IMR-90 (cell line): ENCODE measurements around the gene REST. TPM values are rescaled to one million over a fixed set of nuclear protein-coding genes. Genes with fewer than 3 reads are reported as not detected.

Experiments used
- ATAC-seq: fragments of 200-7000 bp; cut with Tn5 transposase; 2 replicates; pipeline ENCODE4 v1.9.1; 2020; ENCODE audit warnings: low read depth, mild to moderate bottlenecking, moderate library complexity
- BruUV-seq: library from RNA; stranded (reverse); fragments of 400-500 nt; replicated peaks from 2 replicates; lab custom pipeline; 2021; lab: Mats Ljungman, UMichigan
- CTCF ChIA-PET: fragments of 300-600 bp; formaldehyde crosslinking; extraction: SDS; loops from one replicate; lab custom pipeline; 2021; ENCODE audit warnings: antibody characterized with exemption; lab: Yijun Ruan, JAX
- POLR2A ChIA-PET: fragments of 300-600 bp; sonication (Branson Sonifier 250); formaldehyde crosslinking; loops from one replicate; lab custom pipeline; 2022; ENCODE audit warnings: antibody characterized with exemption; ENCODE audit not compliant: unreplicated experiment; lab: Charles Lee
- DNase-seq: peaks from one replicate; pipeline ENCODE4 v3.0.0; 2013
- H2AFZ ChIP-seq: replicated peaks from 2 replicates; pipeline ENCODE3; 2013; ENCODE audit warnings: low read length, mild to moderate bottlenecking; ENCODE audit not compliant: poor library complexity
- H2AK5ac ChIP-seq: 2 replicates; pipeline ENCODE4 v1.6.1; 2013; ENCODE audit warnings: low read depth, low read length, inconsistent platforms
- H2AK9ac ChIP-seq: replicated peaks from 2 replicates; pipeline ENCODE3; 2013; ENCODE audit warnings: mild to moderate bottlenecking, low read depth, low read length, moderate library complexity; ENCODE audit not compliant: poor library complexity
- H2BK120ac ChIP-seq: 2 replicates; pipeline ENCODE4 v1.6.1; 2013; ENCODE audit warnings: low read depth, low read length, inconsistent platforms
- H2BK15ac ChIP-seq: 3 replicates; pipeline ENCODE4 v1.6.1; 2013; ENCODE audit warnings: low read depth, low read length, inconsistent platforms
- H2BK20ac ChIP-seq: 2 replicates; pipeline ENCODE4 v1.6.1; 2013; ENCODE audit warnings: low read depth, mild to moderate bottlenecking, inconsistent platforms, low read length, moderate library complexity
- H2BK5ac ChIP-seq: 2 replicates; pipeline ENCODE4 v1.6.1; 2013; ENCODE audit warnings: mild to moderate bottlenecking, low read depth, low read length, inconsistent platforms; ENCODE audit not compliant: poor library complexity, severe bottlenecking
- H3K14ac ChIP-seq: replicated peaks from 2 replicates; pipeline ENCODE4 v1.6.1; 2013; ENCODE audit warnings: low read depth, low read length, inconsistent platforms
- H3K18ac ChIP-seq: 2 replicates; pipeline ENCODE4 v1.6.1; 2013; ENCODE audit warnings: low read depth, low read length, control low read depth
- H3K23ac ChIP-seq: 2 replicates; pipeline ENCODE4 v1.6.1; 2013; ENCODE audit warnings: low read depth, low read length, inconsistent platforms
- H3K27ac ChIP-seq: 2 replicates; pipeline ENCODE4 v1.5.1; 2013; ENCODE audit warnings: mild to moderate bottlenecking, control low read depth, low read length; ENCODE audit not compliant: insufficient read depth
- H3K27me3 ChIP-seq: 2 replicates; pipeline ENCODE4 v1.6.1; 2013; ENCODE audit warnings: low read length; ENCODE audit not compliant: control insufficient read depth, insufficient read depth
- H3K36me3 ChIP-seq: 2 replicates; pipeline ENCODE4 v1.6.1; 2013; ENCODE audit warnings: low read length, mixed read lengths; ENCODE audit not compliant: control insufficient read depth, insufficient read depth
- H3K4ac ChIP-seq: 2 replicates; pipeline ENCODE4 v1.6.1; 2013; ENCODE audit warnings: low read depth, low read length, inconsistent platforms
- H3K4me1 ChIP-seq: 2 replicates; pipeline ENCODE4 v1.6.1; 2013; ENCODE audit warnings: low read length, mixed read lengths; ENCODE audit not compliant: control insufficient read depth, insufficient read depth
- H3K4me2 ChIP-seq: 2 replicates; pipeline ENCODE4 v1.6.1; 2013; ENCODE audit warnings: low read depth, mild to moderate bottlenecking, control low read depth, low read length, moderate library complexity
- H3K4me3 ChIP-seq: 2 replicates; pipeline ENCODE4 v1.5.1; 2013; ENCODE audit warnings: low read depth, mild to moderate bottlenecking, control low read depth, low read length, moderate library complexity; ENCODE audit not compliant: insufficient read depth
- H3K56ac ChIP-seq: 2 replicates; pipeline ENCODE4 v1.6.1; 2013; ENCODE audit warnings: low read length, inconsistent platforms; ENCODE audit not compliant: insufficient read depth; ENCODE audit errors: extremely low read depth
- H3K79me1 ChIP-seq, 2 experiments: 2 replicates each; pipeline ENCODE4 v1.6.1; 2013; ENCODE audit warnings: low read length in 2 of 2, inconsistent platforms in 1 of 2, low read depth in 1 of 2
- H3K9ac ChIP-seq: 2 replicates; pipeline ENCODE4 v1.6.1; 2013; ENCODE audit warnings: low read depth, low read length, control low read depth
- H3K9me1 ChIP-seq: 2 replicates; pipeline ENCODE4 v1.6.1; 2013; ENCODE audit warnings: low read length, inconsistent platforms; ENCODE audit not compliant: insufficient read depth
- H3K9me3 ChIP-seq: 2 replicates; pipeline ENCODE4 v1.6.1; 2013; ENCODE audit warnings: low read length; ENCODE audit not compliant: control insufficient read depth, insufficient read depth
- H4K20me1 ChIP-seq: 2 replicates; pipeline ENCODE4 v1.6.1; 2013; ENCODE audit warnings: low read length, inconsistent platforms; ENCODE audit not compliant: insufficient read depth
- H4K5ac ChIP-seq: 2 replicates; pipeline ENCODE4 v1.6.1; 2013; ENCODE audit warnings: mild to moderate bottlenecking, low read depth, low read length, control low read depth
- H4K8ac ChIP-seq, 2 experiments: 2 replicates each; pipeline ENCODE4 v1.6.1; 2013; ENCODE audit warnings: low read depth in 2 of 2, low read length in 2 of 2, control low read depth in 1 of 2, inconsistent platforms in 1 of 2
- H4K91ac ChIP-seq: 2 replicates; pipeline ENCODE4 v1.6.1; 2013; ENCODE audit warnings: low read depth, low read length, inconsistent platforms; ENCODE audit not compliant: insufficient read depth
- CHD1 ChIP-seq: IDR thresholded peaks from 2 replicates; pipeline ENCODE4 v1.6.1; 2012; ENCODE audit warnings: low read depth, low read length, improper control_type of control experiment
- MAFK ChIP-seq: IDR thresholded peaks from 2 replicates; pipeline ENCODE4 v1.6.1; 2012; ENCODE audit warnings: low read depth, low read length, improper control_type of control experiment
- MAZ ChIP-seq: IDR thresholded peaks from 2 replicates; pipeline ENCODE4 v1.6.1; 2012; ENCODE audit warnings: low read depth, mild to moderate bottlenecking, low read length, improper control_type of control experiment, moderate library complexity, borderline replicate concordance
- MXI1 ChIP-seq: IDR thresholded peaks from 2 replicates; pipeline ENCODE4 v1.6.1; 2012; ENCODE audit warnings: low read depth, mild to moderate bottlenecking, low read length, moderate library complexity, borderline replicate concordance
- NFE2L2 ChIP-seq: fragments of 150-350 bp; IDR thresholded peaks from 2 replicates; pipeline ENCODE4 v1.6.1; 2016; ENCODE audit warnings: low read depth, mild to moderate bottlenecking, low read length
- POLR2A ChIP-seq: IDR thresholded peaks from 2 replicates; pipeline ENCODE4 v1.6.1; 2012; ENCODE audit warnings: mild to moderate bottlenecking, low read depth, low read length
- RCOR1 ChIP-seq: IDR thresholded peaks from 2 replicates; pipeline ENCODE4 v1.6.1; 2012; ENCODE audit warnings: mild to moderate bottlenecking, low read length, improper control_type of control experiment; ENCODE audit not compliant: insufficient replicate concordance
- RFX5 ChIP-seq: IDR thresholded peaks from 2 replicates; pipeline ENCODE4 v1.8.0; 2012; ENCODE audit warnings: low read depth, mild to moderate bottlenecking, low read length, moderate library complexity
- SMC3 ChIP-seq: fragments of 150-350 bp; IDR thresholded peaks from 2 replicates; pipeline ENCODE4 v1.6.1; 2016; ENCODE audit warnings: low read depth, mild to moderate bottlenecking, antibody characterized with exemption, low read length, moderate library complexity
- USF2 ChIP-seq: fragments of 150-350 bp; IDR thresholded peaks from 2 replicates; pipeline ENCODE4 v1.6.1; 2017; ENCODE audit warnings: mild to moderate bottlenecking, antibody characterized with exemption, low read length, low read depth
- WGBS, 2 experiments: methylation state at CpG; one replicate each; pipeline versions ENCODE4 v1.1.5 to v1.1.7; 2013; ENCODE audit warnings: missing lambda C conversion rate in 2 of 2; ENCODE audit not compliant: insufficient read length in 1 of 2; ENCODE audit errors: extremely low coverage in 2 of 2; 5-methylcytosine and 5-hydroxymethylcytosine counted together
- dilution Hi-C: fragments of 300-500 bp; cut with HindIII; formaldehyde crosslinking; loops from one replicate; pipeline ENCODE4 v1.14.3; 2018; ENCODE audit warnings: low sequenced_read_pairs; ENCODE audit not compliant: unreplicated experiment
- in situ Hi-C: fragments of 300-500 bp; cut with MboI; formaldehyde crosslinking; loops from 3 replicates; pipeline ENCODE4 v1.14.3; 2019; ENCODE audit warnings: low sequenced_read_pairs, inconsistent platforms, mixed read lengths
- intact Hi-C: fragments of 100-400 bp; cut with micrococcal nuclease; formaldehyde crosslinking; loops from 2 replicates; pipeline ENCODE4 v1.10.0; 2022
- polyA plus RNA-seq, 3 experiments: library from polyadenylated mRNA; depleted of rRNA; stranded (reverse); fragments of >200 nt; gene quantifications; 2 replicates each; pipeline ENCODE4 v1.2.3, GENCODE V29; 2012; ENCODE audit warnings: low replicate concordance in 1 of 3
- total RNA-seq: library from RNA; depleted of rRNA; stranded (reverse); fragments of >200 nt; gene quantifications from 2 replicates; pipeline ENCODE4 v1.2.3, GENCODE V29; 2012
- TF ChIP-seq, protein P1 (sequence below): conservative IDR thresholded peaks from 2 replicates; pipeline ENCODE4 v1.5.1; 2012; ENCODE audit warnings: mild to moderate bottlenecking, low read depth, low read length, improper control_type of control experiment

REST gene
- total and polyA plus RNA-seq, 2 of the 4 experiments (the other 2 are of a cell fraction), result 10.0 to 66.9 TPM

GRCh38 chr4:56977321-56978012, 69.8 kb downstream of the REST start, which contains the start of gene NOA1:
Gene NOA1, minus strand, starts transcription at chr4:56977606. Its CDS starts 21 bp downstream, at chr4:56977585.
- Histone ChIP-seq H3K9me3 (peaks cover 6% of the 10 kb centered on the region), H2AK9ac (peak within 1 kb of the TSS; percentile 83), H3K14ac (peak within 1 kb of the TSS; percentile 88), H4K91ac (peak within 1 kb of the TSS; percentile 71; the same call in 1 of the 2 replicates), H2AK5ac (no peak within 1 kb of the TSS), H2BK120ac (0 out of 2 replicates have a peak within 1 kb of the TSS, but pooled peaks have one; percentile 37), H3K4me1 (no peaks in the 10 kb centered on the region), H3K23ac (peak within 1 kb of the TSS; percentile 84), H3K18ac (no peak within 1 kb of the TSS), H3K9me1 (no peaks in the 10 kb centered on the region; the same call in none of the 2 replicates), H2BK20ac (no peak within 1 kb of the TSS), H2AFZ (peak within 1 kb of the TSS; percentile 94), H4K5ac (peak within 1 kb of the TSS; percentile 54), H3K27ac (peak within 1 kb of the TSS; percentile 89), H3K56ac (peak within 1 kb of the TSS; percentile 12), H3K79me1 (peaks cover 6 to 40% of the 10 kb centered on the region in 2 experiments; a peak in 3 of 4 replicates), H3K36me3 (peaks cover 13% of the 10 kb centered on the region), H2BK15ac (no peak within 1 kb of the TSS), H3K4me3 (peak within 1 kb of the TSS; percentile 86), H3K4ac (peak within 1 kb of the TSS; percentile 75; the same call in 1 of the 2 replicates), H3K9ac (peak within 1 kb of the TSS; percentile 92), H2BK5ac (peak within 1 kb of the TSS; percentile 63), H4K20me1 (peaks cover 45% of the 10 kb centered on the region), H4K8ac (peak within 1 kb of the TSS; percentile 93 to 94), H3K27me3 (no peaks in the 10 kb centered on the region), H3K4me2 (peak within 1 kb of the TSS; percentile 97)
- ChIA-PET CTCF (no interaction called here), POLR2A (interaction anchor here (0.6 kb wide), 1 partner anchor 193 kb away, joined by 3 read pairs; no protein-coding TSS in a partner anchor)
- intact Hi-C loops (loop anchor here (2.0 to 5.0 kb wide), 3 partner anchors 41 to 125 kb away; no protein-coding TSS in a partner anchor), dilution Hi-C loops (no loop called here), in situ Hi-C loops (no loop called here)
- no TSS peak for BruUV-seq
- peak; percentile 99 for DNase-seq
- TF ChIP-seq, protein P1, sequence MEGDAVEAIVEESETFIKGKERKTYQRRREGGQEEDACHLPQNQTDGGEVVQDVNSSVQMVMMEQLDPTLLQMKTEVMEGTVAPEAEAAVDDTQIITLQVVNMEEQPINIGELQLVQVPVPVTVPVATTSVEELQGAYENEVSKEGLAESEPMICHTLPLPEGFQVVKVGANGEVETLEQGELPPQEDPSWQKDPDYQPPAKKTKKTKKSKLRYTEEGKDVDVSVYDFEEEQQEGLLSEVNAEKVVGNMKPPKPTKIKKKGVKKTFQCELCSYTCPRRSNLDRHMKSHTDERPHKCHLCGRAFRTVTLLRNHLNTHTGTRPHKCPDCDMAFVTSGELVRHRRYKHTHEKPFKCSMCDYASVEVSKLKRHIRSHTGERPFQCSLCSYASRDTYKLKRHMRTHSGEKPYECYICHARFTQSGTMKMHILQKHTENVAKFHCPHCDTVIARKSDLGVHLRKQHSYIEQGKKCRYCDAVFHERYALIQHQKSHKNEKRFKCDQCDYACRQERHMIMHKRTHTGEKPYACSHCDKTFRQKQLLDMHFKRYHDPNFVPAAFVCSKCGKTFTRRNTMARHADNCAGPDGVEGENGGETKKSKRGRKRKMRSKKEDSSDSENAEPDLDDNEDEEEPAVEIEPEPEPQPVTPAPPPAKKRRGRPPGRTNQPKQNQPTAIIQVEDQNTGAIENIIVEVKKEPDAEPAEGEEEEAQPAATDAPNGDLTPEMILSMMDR, result no peak
- TF ChIP-seq MAZ (0 out of 2 replicates have a peak, but pooled peaks have one; percentile 27), NFE2L2 (no peak), RCOR1 (peak; percentile 39), SMC3 (no peak), POLR2A (peak; percentile 59; the same call in 1 of the 2 replicates), MAFK (peak; percentile 17; the same call in 1 of the 2 replicates), RFX5 (no peak), MXI1 (peak; percentile 90; the same call in 1 of the 2 replicates), CHD1 (no peak), USF2 (no peak)
- 1% methylated on average over 29 of the region's 51 CpGs; no CpG with 5 or more reads in 1 of the 2 experiments for WGBS, 2 experiments
- ATAC-seq, result peak; percentile 71
